Cortex of kidney (tissue), 1 donor: ENCODE measurements around the gene C1QTNF12.

Source experiments
- DNase-seq: peaks from one replicate; lab custom pipeline; 2025; lab: John Stamatoyannopoulos, UW

C1QTNF12 gene

GRCh38 chr1:1228596-1229321 lies 17.8 kb downstream of the C1QTNF12 start:
- no peak for DNase-seq

- no peak for DNase-seq
Observed at GRCh38 chr1:1228187-1228586, 18.3 kb downstream of the C1QTNF12 start.

- DNase-seq, result no peak
Observed at GRCh38 chr1:1227386-1227785, 19.1 kb downstream of the C1QTNF12 start.

DNA sequence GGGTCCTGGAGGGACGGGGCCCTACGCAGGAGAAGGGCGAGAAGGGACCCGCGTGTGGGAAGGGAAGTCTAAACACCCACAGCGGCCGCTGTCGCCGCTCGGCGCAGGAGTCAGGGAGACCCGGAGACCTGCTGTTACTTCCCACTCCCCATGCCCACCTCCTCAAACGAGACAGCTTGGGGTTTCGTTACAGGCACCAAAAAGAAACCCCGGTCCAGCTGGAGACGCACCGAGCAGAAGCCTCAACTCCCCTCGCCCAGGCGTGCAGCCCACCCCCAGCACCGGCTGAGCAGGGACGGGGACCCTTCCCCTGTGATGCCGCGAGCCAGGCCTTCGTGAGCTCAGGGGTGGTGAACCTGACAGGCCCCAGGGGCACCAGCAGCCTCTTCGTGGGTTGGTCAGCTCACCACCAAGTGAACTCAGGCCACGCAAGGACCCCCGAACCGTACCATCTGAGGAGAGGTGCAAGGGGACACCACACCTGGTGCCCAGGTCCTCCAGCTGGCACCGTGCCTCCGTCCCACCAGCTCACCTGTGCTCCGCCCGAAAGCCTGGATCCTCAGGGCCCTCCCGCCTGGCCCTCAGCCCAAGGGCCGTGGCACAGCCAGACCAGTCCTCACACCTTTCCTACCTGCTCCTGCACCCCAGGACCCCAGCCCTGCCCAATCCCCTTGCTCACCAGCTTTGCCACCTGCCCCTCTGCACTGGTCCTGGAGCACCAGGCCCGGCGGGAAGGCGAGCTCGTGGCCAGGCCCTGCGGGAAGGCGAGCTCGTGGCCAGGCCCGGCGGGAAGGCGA lies 19.8 kb downstream of the C1QTNF12 start:
- no peak for DNase-seq

GRCh38 chr1:1225913-1226312 lies 20.6 kb downstream of the C1QTNF12 start:
- DNase-seq, result no peak

GRCh38 chr1:1225238-1225845 lies 21.2 kb downstream of the C1QTNF12 start:
- DNase-seq, result no peak

- DNase-seq, result no peak
Observed at GRCh38 chr1:1223891-1224290, 22.6 kb downstream of the C1QTNF12 start.

DNA sequence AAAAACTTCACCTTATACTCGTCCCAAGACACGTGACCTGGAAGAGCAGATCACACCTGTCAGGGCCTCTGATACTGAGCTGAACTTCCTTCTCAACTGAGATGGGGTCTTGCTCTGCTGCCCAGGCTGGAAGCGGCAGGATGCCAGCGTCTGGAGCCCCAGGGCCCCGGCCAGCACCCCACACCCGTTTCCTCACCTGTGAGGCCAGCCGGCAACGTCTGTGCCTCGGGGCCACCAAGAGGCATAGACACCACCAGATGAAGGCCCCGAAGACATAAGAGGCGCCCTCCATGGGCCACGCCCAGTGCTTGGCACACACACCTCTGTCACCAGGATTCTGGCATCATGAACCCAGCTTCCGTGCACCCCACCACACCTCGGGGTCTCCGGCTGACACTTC lies 23.2 kb downstream of the C1QTNF12 start:
- no peak for DNase-seq

- DNase-seq, result no peak
Observed at GRCh38 chr1:1222575-1223225, 23.8 kb downstream of the C1QTNF12 start.

DNA sequence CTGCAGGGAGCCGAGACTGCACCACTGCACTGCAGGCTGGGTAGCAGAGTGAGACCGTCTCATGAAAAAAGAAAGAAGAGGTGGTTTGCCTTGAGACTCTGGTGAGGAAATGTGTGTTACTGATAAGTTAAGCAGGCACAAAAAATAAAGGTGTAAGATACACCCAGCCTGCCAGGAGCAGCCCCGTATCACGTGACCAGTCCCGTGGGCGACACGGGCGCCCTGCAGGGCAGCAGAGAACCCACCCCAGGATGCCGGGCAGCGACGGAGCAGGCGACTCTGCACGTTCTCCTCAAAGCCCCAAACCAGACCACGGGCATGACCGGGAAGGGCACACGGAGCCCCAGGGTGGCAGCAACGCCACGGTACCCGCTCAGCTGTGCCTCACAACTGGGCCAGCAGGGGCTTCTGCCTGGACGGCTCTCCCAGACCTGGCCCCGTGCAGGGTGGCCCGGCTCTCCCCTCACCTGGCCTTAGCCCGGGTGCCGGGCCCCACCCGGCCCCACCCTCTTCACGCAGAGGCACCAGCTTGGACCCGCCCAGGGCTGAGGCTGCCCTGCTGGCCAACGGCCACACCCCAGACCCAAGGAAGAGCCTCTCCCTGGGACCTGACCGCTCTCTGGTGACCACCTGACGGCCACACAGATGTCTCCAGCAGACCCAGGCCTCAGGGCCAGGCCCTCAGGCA lies 24.5 kb downstream of the C1QTNF12 start:
- DNase-seq, result no peak

- no peak for DNase-seq
Observed at GRCh38 chr1:1220197-1220596, 26.3 kb downstream of the C1QTNF12 start.

DNA sequence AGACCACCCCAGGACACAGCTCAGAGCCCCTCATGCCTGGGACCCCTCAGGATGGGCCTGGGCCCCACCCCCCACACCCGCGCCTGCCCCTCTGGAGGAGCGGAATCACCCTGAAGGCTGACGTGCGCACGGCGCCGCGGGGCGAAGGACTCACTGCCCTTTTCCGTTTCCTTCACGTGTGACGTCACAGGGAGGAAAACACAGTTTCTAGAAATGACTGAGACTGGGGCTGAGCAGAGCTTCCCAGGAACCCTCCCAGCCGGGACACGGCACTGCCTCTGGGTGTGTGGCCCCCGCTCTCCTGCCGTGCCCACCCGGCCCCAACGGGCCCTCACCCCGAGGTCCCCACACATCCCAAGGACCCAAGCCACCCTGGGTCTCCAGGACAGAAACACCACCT lies 27.2 kb downstream of the C1QTNF12 start:
- DNase-seq, result no peak

DNA sequence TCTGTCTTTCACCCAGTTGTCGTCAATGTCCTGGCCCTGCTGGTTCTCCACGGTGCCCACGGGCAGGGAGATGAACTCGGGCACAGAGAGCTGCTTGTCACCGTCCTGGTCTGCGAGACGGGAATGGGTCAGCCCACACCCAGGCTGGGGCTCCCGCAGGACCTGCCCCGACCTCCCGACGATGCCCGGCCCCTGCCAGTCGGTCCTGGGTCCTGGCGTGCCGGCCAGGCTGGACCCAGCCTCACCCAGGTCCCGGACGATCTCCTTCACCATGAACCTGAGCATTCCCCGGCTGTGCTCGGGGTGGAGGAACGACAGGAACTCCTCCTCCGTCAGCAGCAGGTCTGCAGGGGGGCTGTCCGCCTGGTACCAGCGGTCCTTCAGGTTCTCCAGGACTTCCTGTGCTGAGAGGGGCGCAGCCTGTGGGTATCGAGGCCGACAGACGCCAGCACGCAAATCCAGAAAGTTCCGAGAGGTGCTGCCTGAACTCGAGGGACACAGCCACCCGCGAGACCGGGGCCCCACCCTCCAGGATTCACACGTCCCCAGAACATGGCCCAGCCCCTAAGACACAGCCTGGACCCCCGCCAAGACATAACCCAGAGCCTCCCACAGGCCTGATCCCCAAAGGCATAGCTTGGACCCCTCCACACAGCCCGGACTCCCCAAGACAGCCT lies 27.9 kb downstream of the C1QTNF12 start:
- no peak for DNase-seq

- no peak for DNase-seq
Observed at GRCh38 chr1:1217621-1218523, 28.6 kb downstream of the C1QTNF12 start.

DNA sequence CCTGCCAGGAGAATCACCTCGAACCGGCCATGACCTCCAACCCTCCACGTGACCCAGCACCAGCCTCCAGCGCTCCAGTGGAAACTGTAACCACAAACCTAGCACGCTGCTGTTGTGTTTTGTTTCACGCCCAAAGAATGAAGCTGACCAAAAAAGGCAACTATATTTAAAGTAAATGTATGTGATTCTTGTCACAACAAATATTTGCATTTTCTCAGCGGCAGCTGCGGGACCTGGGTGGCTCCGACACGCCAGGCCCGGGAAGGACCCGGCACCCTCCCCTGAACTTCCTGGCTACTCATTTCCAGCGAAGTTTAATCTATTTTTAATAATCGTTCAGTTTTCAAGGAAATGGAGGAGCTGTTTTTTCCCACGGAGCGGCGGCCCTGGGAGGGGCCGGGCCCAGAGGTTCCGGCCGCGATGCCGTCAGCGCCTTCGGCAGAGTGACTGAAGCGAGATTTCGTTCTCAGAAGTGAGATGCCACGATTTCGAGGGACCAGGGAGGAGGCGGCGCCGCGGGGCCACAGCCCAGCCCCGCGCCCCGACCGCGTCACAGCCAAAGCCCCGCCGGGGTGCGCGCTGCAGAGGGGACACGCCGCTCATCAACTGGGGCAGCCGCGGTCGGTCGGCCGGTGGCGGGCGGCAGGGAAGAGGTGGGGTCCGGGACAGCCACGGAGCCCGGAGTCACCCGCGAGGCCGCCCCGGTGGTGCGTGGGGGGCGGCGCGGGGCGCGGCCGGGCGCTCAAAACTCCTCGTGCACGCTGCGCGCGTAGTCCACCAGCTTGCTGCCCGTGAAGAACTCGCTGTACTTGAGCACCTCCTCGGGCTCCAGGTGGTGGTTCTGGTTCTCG lies 29.5 kb downstream of the C1QTNF12 start:
- no peak for DNase-seq

DNA sequence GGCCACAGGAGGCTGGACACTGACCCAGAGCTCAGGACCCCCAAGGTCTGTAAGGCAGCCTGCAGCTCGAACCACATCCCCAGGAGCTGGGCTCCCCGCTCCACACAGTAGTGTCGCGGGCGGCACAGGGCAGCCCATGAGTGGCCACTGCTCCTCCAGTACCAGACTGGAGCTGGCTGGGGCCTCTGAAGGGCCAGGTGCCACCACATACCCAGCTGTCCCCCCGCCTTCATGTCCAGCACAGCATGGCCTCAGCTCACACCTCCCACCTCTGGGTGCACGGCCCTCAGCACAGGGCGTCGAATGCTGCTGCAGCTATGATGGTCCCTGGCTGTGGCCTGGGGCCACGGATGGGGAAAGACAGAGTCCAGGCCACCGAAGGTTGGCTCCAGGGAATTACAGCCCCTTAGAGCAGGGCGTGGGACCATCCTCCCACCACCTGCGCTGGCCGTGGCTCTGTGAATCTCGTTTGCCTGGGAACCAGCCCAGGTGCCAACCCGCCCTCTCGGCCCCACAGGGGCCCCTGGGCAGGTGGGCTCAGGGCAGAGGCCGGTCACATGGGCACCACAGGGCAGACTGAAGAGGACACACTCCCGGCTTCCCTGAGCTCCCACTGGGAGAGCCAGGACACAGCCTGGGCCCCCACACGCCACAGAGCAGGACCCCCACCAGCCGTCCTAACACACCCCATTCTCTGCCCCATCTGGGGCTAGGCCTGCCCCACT lies 30.5 kb downstream of the C1QTNF12 start:
- no peak for DNase-seq

DNA sequence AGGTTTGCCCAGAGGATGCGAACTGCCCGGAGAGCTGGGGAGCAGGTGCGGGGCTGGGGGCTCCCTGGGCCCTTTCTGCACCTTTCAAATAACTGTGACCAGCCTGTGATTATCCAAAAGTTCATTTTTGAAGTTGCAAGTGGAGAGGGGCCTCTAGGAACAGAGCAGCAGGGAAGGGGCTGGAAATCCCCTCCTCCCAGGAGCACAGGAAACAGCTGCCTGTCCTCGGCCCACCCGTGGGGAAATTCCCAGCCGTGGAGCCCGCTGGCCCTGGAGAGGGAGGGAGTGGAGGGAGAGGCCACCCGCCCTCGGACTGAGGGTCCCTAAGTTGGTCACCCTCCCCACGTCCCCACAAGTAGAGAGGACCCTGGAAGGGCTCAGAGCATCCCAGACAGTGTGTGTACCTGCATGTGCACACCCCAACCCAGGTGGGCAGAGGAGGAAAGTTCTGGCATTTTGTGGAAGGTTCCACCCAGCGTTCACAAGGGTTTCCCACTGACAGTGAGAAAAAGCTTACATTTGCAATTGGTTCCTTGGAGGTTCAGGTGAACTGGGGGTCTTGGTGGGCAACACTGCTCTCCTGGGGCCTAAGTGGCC lies 31.3 kb downstream of the C1QTNF12 start:
- DNase-seq, result no peak
